HFF-Myc (cell line): ENCODE data around the gene PLA2G12B.

Source experiments
- DNase-seq: peaks from one replicate; pipeline ENCODE4 v3.0.0-alpha.2; 2011; ENCODE audit warnings: low read depth; ENCODE audit errors: extremely low read depth
- H3K4me3 ChIP-seq: replicated peaks from 2 replicates; pipeline ENCODE4 v1.5.1; 2011; ENCODE audit warnings: low read depth, mild to moderate bottlenecking, control low read depth, low read length
- TF ChIP-seq, protein P1 (sequence below): IDR thresholded peaks from 2 replicates; pipeline ENCODE4 v1.5.1; 2012; ENCODE audit warnings: mild to moderate bottlenecking, low read depth, low read length, control low read depth; ENCODE audit errors: missing control alignments

Gene PLA2G12B

DNA sequence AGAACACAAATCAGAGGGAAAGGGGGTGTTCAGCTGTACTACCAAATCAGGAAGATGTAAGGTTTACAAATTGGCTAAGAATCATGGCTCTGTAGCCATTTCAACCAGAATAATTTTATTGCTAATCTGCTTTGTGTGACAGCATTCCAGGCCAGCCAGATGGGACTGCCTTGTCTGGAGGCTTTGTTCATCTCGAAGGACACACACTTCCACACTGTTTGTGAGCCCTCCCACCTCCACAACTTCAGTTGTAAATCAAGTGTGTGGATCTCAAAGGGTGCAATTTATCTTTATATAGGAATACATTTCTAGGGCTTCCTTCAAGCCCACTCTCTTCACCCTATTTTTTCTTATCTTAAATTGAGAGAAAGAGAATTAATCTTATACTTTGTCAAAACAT, 68.0 kb downstream of the PLA2G12B start:
- no peak overlapping the region for H3K4me3 ChIP-seq
- no peak for DNase-seq
- TF ChIP-seq, protein P1, sequence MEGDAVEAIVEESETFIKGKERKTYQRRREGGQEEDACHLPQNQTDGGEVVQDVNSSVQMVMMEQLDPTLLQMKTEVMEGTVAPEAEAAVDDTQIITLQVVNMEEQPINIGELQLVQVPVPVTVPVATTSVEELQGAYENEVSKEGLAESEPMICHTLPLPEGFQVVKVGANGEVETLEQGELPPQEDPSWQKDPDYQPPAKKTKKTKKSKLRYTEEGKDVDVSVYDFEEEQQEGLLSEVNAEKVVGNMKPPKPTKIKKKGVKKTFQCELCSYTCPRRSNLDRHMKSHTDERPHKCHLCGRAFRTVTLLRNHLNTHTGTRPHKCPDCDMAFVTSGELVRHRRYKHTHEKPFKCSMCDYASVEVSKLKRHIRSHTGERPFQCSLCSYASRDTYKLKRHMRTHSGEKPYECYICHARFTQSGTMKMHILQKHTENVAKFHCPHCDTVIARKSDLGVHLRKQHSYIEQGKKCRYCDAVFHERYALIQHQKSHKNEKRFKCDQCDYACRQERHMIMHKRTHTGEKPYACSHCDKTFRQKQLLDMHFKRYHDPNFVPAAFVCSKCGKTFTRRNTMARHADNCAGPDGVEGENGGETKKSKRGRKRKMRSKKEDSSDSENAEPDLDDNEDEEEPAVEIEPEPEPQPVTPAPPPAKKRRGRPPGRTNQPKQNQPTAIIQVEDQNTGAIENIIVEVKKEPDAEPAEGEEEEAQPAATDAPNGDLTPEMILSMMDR: no peak

DNA sequence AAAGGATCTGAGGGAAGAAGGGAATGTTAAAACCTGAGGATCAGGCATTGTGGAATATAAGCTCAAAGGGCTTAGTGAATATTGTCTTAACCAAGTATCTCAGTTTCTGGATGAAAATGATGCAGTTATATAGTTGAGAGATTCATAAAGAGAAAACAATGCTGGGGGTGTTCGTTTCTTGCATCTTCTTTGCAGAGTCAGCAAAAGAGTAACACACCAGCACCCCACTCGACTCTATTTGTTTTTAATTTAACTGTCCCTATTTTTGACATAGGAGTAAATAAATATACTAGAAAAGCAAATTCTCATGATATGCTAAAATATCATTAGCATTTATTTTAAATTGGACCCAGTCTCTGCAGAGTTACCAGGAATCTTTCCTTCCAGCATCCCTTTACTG, 68.7 kb downstream of the PLA2G12B start:
- no peak overlapping the region for H3K4me3 ChIP-seq
- DNase-seq: no peak
- TF ChIP-seq, protein P1: no peak
